Measurements from ENCODE around the gene MARCHF9.

MARCHF9 gene

DNA sequence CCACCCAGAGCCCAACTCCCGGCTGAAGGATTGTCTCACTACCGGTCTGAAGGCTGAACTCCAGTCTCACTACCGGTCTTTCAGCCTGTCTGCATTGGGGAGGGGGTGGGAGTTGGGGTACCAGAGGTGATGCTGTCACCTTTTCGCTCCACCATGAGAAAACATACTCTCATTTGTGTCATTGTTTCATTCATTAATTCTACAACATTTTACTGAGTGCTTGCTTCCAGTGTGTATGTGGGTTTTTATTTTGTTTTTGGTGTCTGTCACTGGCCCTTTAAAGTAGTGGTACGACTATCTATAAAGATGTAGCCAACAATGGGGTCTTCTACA, 2.3 kb upstream of the MARCHF9 start:
- H3K27me3 ChIP-seq (ENCODE audit: insufficient read depth, low read depth), result no peaks in the 10 kb centered on the region
- peak overlapping the region; percentile 80 for H3K4me2 ChIP-seq
- peak overlapping the region; percentile 6; the same call in 1 of the 2 replicates for H3K9ac ChIP-seq
- TF ChIP-seq, protein P1, sequence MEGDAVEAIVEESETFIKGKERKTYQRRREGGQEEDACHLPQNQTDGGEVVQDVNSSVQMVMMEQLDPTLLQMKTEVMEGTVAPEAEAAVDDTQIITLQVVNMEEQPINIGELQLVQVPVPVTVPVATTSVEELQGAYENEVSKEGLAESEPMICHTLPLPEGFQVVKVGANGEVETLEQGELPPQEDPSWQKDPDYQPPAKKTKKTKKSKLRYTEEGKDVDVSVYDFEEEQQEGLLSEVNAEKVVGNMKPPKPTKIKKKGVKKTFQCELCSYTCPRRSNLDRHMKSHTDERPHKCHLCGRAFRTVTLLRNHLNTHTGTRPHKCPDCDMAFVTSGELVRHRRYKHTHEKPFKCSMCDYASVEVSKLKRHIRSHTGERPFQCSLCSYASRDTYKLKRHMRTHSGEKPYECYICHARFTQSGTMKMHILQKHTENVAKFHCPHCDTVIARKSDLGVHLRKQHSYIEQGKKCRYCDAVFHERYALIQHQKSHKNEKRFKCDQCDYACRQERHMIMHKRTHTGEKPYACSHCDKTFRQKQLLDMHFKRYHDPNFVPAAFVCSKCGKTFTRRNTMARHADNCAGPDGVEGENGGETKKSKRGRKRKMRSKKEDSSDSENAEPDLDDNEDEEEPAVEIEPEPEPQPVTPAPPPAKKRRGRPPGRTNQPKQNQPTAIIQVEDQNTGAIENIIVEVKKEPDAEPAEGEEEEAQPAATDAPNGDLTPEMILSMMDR (conservative IDR thresholded peaks at IDR 0.05; ENCODE audit: low read depth, low read length), result no peak
- no peaks in the 10 kb centered on the region for H4K20me1 ChIP-seq (ENCODE audit: insufficient read depth)
- H3K79me2 ChIP-seq (ENCODE audit: insufficient read depth, low read depth), result peaks cover 41% of the 10 kb centered on the region
- peak overlapping the region; percentile 52 for H2AFZ ChIP-seq (ENCODE audit: low read depth)
- peak overlapping the region; percentile 36; the same call in 1 of the 2 replicates for H3K27ac ChIP-seq
- H3K4me3 ChIP-seq (IDR thresholded peaks at IDR 0.05; ENCODE audit: insufficient read depth, low read depth, low read length), result no peak overlapping the region
- H3K36me3 ChIP-seq (ENCODE audit: insufficient read depth), result peaks cover 28% of the 10 kb centered on the region
- H3K4me1 ChIP-seq (ENCODE audit: low read depth, poor library complexity, severe bottlenecking), result peaks cover 42% of the 10 kb centered on the region

DNA sequence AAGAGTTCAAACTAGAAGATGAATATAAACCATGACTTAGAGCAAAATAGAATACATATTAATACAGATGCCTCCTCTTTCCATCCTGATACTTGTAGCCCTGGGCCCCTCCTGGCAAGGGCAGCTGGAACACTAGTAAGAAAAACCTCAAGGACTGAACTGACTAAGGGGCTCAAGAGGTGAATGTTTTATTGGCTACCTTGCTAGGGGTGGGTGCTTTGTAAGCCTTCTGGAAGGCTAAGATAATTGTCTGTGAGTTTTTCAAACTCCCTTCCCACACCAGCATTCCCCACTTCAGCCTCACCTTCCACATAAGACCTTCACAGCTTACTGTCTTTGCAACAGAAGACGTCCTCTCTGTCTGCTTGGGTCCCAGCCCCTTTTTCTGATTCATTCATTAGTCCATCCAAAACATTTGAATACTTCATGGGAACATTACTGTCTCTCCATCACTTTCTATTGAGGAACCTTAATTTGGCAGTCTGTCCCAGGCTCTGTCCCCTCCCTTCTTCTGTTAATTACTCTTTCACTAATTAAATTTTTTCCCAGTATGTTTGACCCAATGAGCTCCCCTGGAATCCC, 1.1 kb upstream of the MARCHF9 start:
- peaks cover 42% of the 10 kb centered on the region for H3K4me1 ChIP-seq (ENCODE audit: low read depth, poor library complexity, severe bottlenecking)
- H3K79me2 ChIP-seq (ENCODE audit: insufficient read depth, low read depth), result peaks cover 36% of the 10 kb centered on the region
- H3K27me3 ChIP-seq (ENCODE audit: insufficient read depth, low read depth), result no peaks in the 10 kb centered on the region
- no peaks in the 10 kb centered on the region for H4K20me1 ChIP-seq (ENCODE audit: insufficient read depth)
- H3K27ac ChIP-seq, result no peak overlapping the region
- H3K4me3 ChIP-seq (IDR thresholded peaks at IDR 0.05; ENCODE audit: insufficient read depth, low read depth, low read length), result no peak overlapping the region
- H2AFZ ChIP-seq (ENCODE audit: low read depth), result peak overlapping the region; percentile 38; the same call in 1 of the 2 replicates
- no peak overlapping the region for H3K9ac ChIP-seq
- H3K4me2 ChIP-seq, result peak overlapping the region; percentile 80
- TF ChIP-seq, protein P1 (conservative IDR thresholded peaks at IDR 0.05; ENCODE audit: low read depth, low read length), result no peak
- H3K36me3 ChIP-seq (ENCODE audit: insufficient read depth), result peaks cover 17% of the 10 kb centered on the region; the same call in 1 of the 2 replicates

DNA sequence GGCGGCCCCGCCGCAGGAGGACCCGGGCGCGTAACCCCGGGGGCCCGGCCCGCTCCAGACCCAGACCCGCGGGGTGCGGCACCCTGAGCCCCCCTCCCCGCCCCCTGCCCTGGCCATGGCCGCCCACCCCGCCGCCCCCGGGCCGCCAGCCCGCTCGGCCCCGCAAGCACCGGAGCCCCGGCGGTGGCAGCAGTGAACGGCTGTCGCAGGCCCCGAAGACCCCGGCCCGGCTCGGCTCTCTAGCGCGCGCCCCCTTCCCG, 221 bp downstream of the MARCHF9 start:
- no peak overlapping the region for H2AFZ ChIP-seq (ENCODE audit: low read depth)
- H3K27me3 ChIP-seq (ENCODE audit: insufficient read depth, low read depth), result no peaks in the 10 kb centered on the region
- TF ChIP-seq, protein P1 (conservative IDR thresholded peaks at IDR 0.05; ENCODE audit: low read depth, low read length), result no peak
- H3K4me3 ChIP-seq (IDR thresholded peaks at IDR 0.05; ENCODE audit: insufficient read depth, low read depth, low read length), result no peak overlapping the region
- peaks cover 42% of the 10 kb centered on the region for H3K4me1 ChIP-seq (ENCODE audit: low read depth, poor library complexity, severe bottlenecking)
- no peak overlapping the region for H3K27ac ChIP-seq
- H3K9ac ChIP-seq, result no peak overlapping the region
- peaks cover 25% of the 10 kb centered on the region for H3K79me2 ChIP-seq (ENCODE audit: insufficient read depth, low read depth)
- peaks cover 9% of the 10 kb centered on the region; the same call in 1 of the 2 replicates for H3K36me3 ChIP-seq (ENCODE audit: insufficient read depth)
- no peak overlapping the region for H3K4me2 ChIP-seq
- H4K20me1 ChIP-seq (ENCODE audit: insufficient read depth), result no peaks in the 10 kb centered on the region

DNA sequence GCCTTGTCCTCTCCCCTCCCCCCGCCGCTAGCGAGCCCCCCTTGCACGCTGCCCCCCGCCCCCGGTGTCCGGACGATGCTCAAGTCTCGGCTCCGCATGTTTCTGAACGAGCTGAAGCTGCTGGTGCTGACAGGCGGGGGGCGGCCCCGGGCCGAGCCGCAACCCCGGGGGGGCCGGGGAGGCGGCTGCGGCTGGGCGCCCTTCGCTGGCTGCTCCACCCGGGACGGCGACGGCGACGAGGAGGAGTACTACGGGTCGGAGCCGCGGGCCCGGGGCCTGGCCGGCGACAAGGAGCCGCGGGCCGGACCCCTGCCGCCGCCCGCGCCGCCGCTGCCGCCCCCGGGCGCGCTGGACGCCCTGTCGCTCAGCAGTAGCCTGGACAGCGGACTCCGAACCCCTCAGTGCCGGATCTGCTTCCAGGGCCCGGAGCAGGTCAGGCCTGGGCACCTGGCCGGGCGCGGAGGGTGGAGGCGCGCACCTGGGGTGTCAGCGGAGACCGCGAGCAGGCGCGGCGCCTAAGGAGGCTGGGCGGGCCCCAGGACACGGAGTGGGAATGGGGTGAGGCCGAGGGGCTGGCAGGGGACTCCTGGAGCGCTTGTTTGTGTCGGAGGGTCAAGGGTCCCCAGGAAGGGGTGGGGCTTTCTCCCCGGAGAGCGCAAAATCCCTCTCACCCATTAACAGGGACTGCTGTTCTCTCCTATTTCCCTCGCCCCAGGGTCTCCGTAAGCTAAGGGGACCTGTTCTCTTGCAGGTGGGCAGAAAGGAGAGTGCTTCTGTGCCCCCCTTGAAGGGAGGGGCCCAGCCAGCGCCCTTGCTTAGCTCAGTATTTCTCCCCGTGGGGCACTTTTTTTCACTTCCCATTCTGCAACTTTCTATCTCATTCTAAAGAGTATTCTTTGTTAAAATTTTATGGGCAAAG, 810 bp downstream of the MARCHF9 start:
- Histone ChIP-seq H3K27me3 (ENCODE audit: insufficient read depth, low read depth) (no peaks in the 10 kb centered on the region), H3K36me3 (ENCODE audit: insufficient read depth) (peaks cover 3% of the 10 kb centered on the region; the same call in 1 of the 2 replicates), H3K4me1 (ENCODE audit: low read depth, poor library complexity, severe bottlenecking) (peaks cover 36% of the 10 kb centered on the region), H3K79me2 (ENCODE audit: insufficient read depth, low read depth) (peaks cover 19% of the 10 kb centered on the region), H3K9ac (peak overlapping the region; percentile 8; the same call in 1 of the 2 replicates), H3K4me2 (peak overlapping the region; percentile 93), H3K4me3 (IDR thresholded peaks at IDR 0.05; ENCODE audit: insufficient read depth, low read depth, low read length) (peak overlapping the region; percentile 43), H2AFZ (ENCODE audit: low read depth) (peak overlapping the region; percentile 21; the same call in 1 of the 2 replicates), H3K27ac (no peak overlapping the region), H4K20me1 (ENCODE audit: insufficient read depth) (no peaks in the 10 kb centered on the region)
- TF ChIP-seq, protein P1 (conservative IDR thresholded peaks at IDR 0.05; ENCODE audit: low read depth, low read length), result no peak

Measured in KMS-11 (cell line).